ENCODE data around the gene LRTM2.

Gene LRTM2

DNA sequence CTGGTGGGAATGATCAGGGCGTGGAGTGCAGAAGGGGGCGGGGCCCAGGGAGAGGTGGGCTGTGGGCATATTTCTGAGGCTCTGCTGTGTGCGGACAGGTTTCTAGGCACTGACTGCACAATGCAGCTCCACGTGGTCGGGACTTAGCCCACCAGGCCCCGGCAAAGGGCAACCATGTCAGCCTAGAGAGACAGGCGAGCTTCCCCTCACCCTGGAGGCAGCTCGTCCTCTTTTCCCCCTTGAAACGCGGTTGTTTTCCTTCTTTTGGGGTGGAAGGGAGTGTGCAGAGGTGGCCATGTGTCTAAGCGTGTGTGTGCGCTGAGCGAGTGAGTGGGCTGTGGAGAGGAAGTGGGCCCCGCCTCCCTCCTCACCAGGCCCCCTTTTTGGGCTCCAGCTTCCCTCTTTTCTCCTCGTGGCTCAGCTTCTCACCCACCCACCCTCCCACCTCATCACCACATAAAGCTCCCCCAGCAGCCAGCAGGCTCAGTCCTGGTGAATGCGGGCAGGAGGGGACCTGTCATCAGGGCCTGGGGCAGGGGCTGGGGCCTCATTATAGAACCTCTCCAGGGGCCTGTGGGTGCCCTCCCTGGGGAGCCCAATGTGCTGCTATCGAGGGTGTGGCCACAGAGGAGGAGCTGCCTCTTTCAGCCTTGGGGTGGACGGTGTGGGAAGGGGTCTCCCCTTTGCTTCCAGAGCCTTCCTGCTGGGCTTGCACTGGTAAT lies 22.0 kb downstream of the LRTM2 start:
- DNase-seq (ENCODE audit: low read depth), result no peak

DNA sequence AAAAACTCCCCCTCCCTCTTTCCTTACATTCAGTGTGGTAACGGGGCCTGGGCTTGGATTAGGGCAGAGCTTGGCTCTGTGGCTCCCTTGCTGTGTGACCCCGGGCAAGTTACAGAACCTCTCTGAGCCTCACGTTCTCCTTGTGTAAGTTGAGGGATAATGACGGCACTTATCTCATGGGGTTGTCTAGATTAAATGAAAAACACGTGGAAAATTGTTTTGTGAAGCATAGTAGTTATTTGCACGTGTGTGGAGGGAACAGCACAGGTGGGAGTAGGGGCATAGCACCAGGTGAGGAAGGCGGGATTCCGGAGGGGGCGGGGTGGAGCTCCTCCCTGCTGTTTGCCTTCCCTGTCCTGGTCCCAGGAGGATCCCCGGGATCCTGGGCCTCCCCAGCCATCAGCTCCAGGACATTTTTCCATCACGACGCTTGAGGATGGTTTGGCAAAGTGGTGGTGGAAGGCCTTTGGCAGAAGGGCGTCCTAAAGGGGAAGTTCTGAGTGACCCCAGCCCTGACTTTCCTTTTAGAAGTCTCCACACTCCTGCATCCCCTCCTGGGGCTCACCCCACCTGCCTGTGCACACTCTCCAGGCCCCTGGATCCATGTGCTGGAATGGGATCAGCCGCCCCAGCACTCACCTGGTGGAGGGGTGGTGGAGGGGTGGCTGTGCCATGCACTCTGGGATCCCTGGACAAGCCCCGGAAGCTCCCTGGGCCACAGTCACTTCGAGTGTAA lies 22.7 kb downstream of the LRTM2 start:
- DNase-seq (ENCODE audit: low read depth), result no peak

DNA sequence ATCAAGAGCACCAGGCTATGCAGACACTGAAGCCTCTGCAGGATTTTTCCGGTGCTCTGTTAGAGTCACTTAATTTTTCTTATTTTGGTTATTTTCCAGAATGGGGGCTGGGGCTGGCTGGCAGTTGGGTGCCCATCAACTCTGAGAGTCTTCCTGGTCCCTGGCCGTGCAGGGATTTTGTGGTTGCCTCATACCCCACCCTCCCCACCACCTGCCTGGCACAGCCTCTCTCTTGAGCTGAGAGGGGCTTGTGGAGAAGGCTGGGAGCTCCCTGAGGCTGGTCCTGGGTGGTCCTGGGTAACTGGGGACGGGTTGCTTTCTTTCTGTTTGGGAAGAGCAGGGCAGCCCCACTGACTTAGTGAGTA lies 23.3 kb downstream of the LRTM2 start:
- DNase-seq (ENCODE audit: low read depth), result no peak

DNA sequence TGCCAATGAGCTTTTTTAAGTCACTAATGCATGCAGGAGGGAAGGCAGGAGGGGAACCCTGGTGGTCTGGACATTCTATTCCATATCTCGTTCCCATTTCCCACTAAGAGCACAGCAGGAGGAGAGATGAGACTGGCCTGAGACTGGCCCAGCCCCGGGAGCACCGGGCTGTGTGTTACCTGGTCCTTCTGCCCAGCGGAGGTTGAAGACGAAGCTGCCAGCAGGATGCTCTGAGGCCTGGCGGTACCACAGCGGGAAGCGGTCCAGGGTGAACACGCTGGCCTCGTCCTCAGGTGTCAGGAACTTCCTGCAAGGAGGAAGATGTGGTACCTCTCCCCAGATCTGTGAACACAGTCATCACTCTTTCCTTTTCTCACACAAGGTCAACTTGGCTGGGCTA lies 23.9 kb downstream of the LRTM2 start:
- DNase-seq (ENCODE audit: low read depth), result no peak

- DNase-seq (ENCODE audit: low read depth), result no peak
Measured at GRCh38 chr12:1844661-1845409, 24.5 kb downstream of the LRTM2 start.

DNA sequence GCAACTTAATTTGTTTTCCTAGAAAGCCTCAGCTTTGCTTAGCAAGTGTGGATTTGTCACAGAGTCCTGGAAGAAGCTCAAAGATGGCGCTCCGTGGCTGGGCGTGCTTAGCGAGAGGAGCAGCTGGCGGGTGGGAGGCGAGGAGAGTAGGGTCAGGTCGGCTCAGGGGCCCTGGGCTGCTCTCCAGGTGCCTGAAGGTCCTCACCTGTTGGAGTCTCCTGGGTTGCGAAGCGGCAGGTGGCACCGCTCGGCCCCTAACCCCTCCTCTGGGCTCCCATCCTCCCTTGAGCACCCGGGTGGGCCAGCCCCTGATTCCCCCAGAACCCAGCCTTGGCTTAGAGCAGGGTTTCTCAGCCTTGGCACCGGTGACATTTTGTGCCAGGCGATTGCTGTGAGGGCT lies 25.1 kb downstream of the LRTM2 start:
- no peak for DNase-seq (ENCODE audit: low read depth)

DNA sequence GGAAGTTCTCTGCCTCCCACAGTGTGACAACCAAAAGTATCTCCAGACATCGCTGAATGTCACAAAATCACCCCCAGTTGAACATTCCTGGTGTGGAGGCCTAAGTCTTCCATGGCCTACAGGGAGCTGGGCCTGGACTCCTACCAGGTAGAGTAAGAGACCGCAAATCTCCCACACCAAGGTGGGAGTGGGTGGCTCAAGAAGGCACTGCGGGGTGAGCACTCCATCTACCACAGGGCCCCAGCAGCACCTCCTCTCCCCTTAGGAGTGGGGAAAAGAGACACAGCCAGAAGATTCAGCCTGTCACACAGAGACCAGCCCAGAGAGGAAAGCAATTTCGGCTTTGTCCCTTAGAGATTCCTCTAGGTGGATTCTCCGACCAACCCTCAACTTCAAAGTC lies 25.5 kb downstream of the LRTM2 start:
- no peak for DNase-seq (ENCODE audit: low read depth)

GRCh38 chr12:1846421-1847405 lies 26.3 kb downstream of the LRTM2 start:
- no peak for DNase-seq (ENCODE audit: low read depth)

DNA sequence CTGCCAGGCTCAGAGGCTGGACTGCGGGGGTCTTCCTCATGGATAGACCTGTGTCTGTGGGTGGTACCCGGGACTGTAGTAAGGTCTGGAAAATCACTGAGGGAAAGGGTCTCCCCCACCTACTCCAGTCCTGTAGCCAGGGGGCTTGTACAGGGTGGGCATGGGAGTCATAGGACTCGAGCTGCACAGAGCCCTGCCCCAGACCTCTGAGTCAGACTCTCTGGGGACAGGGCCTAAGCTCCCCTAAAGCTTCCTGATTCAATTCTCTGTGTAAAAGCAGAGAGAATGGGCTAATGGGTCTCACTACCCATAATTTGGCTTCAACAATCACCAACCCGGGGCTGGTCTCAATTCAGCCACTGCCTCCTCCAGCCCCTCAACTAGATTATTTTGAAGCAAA lies 27.0 kb downstream of the LRTM2 start:
- DNase-seq (ENCODE audit: low read depth), result no peak

GRCh38 chr12:1848146-1848545 lies 27.8 kb downstream of the LRTM2 start:
- no peak for DNase-seq (ENCODE audit: low read depth)

GRCh38 chr12:1848745-1849144 lies 28.4 kb downstream of the LRTM2 start:
- DNase-seq (ENCODE audit: low read depth), result no peak

DNA sequence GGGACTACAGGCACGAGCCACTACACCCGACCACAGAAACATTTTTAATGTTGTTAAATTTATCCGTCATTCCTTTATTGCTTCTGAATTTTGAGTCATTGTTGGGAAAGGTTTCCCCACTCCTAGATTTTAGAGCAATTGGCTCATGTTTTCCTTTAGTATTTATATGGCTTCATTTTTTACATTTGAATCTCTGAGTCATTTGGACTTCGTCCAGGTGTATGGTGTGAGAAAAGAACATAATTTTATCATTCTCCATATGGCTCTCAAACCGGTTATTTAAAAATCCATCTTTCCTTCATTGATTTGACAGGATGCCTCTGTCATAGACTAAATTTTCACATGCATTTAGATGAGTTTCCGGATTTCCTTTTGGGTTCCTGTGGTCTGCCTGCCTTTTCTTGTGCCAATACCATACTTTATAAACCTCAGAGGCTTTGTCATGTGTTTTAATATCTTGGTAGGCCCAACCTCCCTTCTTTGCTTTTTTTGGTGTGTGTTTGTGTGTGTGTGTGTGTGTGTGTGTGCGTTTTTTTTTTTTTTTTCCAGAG lies 30.9 kb downstream of the LRTM2 start:
- no peak for DNase-seq (ENCODE audit: low read depth)

DNA sequence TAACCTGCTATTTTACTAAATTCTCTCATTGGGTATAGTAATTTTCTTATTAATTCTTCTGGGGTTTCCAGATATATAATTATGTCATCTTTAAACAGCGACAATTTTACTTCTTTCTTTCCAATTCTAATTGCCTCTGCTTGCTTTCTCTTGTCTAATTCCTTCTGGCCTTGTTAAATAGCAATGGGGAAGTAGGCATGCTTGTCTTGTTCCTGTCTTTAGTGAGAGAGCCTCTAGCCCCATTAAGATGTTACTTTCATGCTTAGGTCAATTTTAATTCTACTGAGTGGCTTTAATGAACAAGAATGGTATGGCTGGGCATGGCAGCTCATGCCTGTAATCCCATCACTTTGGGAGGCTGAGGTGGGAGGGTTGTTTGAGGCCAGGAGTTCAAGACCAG lies 31.7 kb downstream of the LRTM2 start:
- DNase-seq (ENCODE audit: low read depth), result no peak

DNA sequence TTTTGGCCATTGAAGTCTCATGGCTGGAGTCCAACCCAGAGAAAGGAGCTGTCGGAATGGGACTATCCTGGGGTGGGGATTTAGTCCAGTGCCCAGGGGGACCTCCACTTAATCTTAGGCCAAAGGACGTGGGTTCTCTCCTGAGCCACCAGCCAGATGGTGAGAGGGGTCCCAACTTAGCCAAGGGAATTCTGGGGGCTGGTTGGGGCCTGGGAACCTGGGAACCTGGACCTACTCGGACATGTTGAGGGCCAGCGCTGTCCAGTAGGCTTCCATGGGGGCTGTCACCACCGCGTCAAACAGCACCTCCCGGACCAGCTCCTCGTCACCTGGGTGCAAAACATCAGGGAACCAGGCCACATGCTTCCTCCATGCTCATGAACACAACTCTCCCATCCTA lies 33.4 kb downstream of the LRTM2 start:
- no peak for DNase-seq (ENCODE audit: low read depth)

- DNase-seq (ENCODE audit: low read depth), result no peak
Measured at GRCh38 chr12:1855241-1855640, 34.9 kb downstream of the LRTM2 start.

- no peak for DNase-seq (ENCODE audit: low read depth)
Measured at GRCh38 chr12:1857086-1857485, 36.7 kb downstream of the LRTM2 start.

GRCh38 chr12:1857821-1858220 lies 37.5 kb downstream of the LRTM2 start:
- no peak for DNase-seq (ENCODE audit: low read depth)

- no peak for DNase-seq (ENCODE audit: low read depth)
Measured at GRCh38 chr12:1858456-1858855, 38.1 kb downstream of the LRTM2 start.

- DNase-seq (ENCODE audit: low read depth), result no peak
Measured at GRCh38 chr12:1859643-1860042, 39.3 kb downstream of the LRTM2 start.

- no peak for DNase-seq (ENCODE audit: low read depth)
Measured at GRCh38 chr12:1862973-1863372, 42.6 kb downstream of the LRTM2 start.

GRCh38 chr12:1863823-1864222 lies 43.5 kb downstream of the LRTM2 start:
- DNase-seq (ENCODE audit: low read depth), result no peak

DNA sequence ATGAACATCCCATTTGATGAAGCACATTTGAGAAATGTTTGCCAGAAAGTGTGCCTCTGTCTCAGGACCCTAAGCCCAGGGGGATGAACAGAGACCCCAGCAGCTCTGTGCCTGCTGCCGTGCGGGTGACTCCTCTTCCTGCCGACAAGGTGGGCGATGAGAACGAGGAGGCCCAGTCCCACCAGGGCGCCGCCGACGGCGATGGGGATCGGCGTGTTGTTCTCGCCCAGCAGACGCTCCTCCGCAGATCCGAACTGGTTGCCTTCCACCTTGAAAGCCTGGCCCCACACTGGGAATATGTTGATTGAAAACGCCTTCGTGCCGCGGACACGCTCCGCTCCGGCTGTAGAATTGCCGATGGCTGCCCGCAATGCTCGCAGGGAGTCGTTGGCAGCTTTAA lies 44.1 kb downstream of the LRTM2 start:
- DNase-seq (ENCODE audit: low read depth), result no peak
